K562 (cell line): ENCODE measurements around the gene DPAGT1. TPM values are rescaled to one million over a fixed set of nuclear protein-coding genes. Genes with fewer than 3 reads are reported as not detected.

ENCODE experiments used
- BCOR ChIP-seq: fragments of 450-650 bp; IDR thresholded peaks from 2 replicates; pipeline ENCODE4 v1.6.1; 2016
- CC2D1A ChIP-seq: fragments of 450-650 bp; IDR thresholded peaks from 2 replicates; pipeline ENCODE4 v1.6.1; 2017; ENCODE audit warnings: mild to moderate bottlenecking
- E2F1 ChIP-seq: sonication (generic); formaldehyde crosslinking; IDR thresholded peaks from 2 replicates; pipeline ENCODE4 v1.8.1; 2023; ENCODE audit warnings: mild to moderate bottlenecking, missing genetic modification reagents, moderate library complexity
- HMGXB4 ChIP-seq: sonication (generic); formaldehyde crosslinking; IDR thresholded peaks from 2 replicates; pipeline ENCODE4 v1.8.1; 2023; ENCODE audit warnings: mild to moderate bottlenecking, missing genetic modification reagents
- KDM2B ChIP-seq: fragments of 250-450 bp; sonication (Bioruptor Pico); IDR thresholded peaks from 2 replicates; pipeline ENCODE4 v1.8.0; 2021; ENCODE audit warnings: mild to moderate bottlenecking, moderate library complexity
- NCOA1 ChIP-seq: fragments of 450-650 bp; IDR thresholded peaks from 2 replicates; pipeline ENCODE4 v1.6.1; 2016; ENCODE audit warnings: low read depth
- NRF1 ChIP-seq, 2 experiments: fragments of 450-650 bp; IDR thresholded peaks in 1 of 2; conservative IDR thresholded peaks in 1 of 2; 2 replicates each; pipeline ENCODE4 v1.6.1; 2014; ENCODE audit warnings: mild to moderate bottlenecking in 2 of 2
- PRDM10 ChIP-seq: fragments of 450-650 bp; IDR thresholded peaks from 2 replicates; pipeline ENCODE4 v1.6.1; 2018; ENCODE audit not compliant: partially characterized antibody
- STAT6 ChIP-seq: sonication (generic); formaldehyde crosslinking; IDR thresholded peaks from 2 replicates; pipeline ENCODE4 v1.8.1; 2023; ENCODE audit warnings: mild to moderate bottlenecking, missing genetic modification reagents
- ZBTB49 ChIP-seq: sonication (generic); formaldehyde crosslinking; IDR thresholded peaks from 2 replicates; pipeline ENCODE4 v1.8.0; 2022; ENCODE audit warnings: missing genetic modification reagents, mild to moderate bottlenecking, borderline replicate concordance
- polyA plus RNA-seq, 8 experiments: library from polyadenylated mRNA; depleted of rRNA in 4 of 8; stranded (reverse) in 5 of 8; unstranded in 3 of 8; fragments of >200 nt; fragmentation: Nextera tagmentation in 2 of 8; fragmentation: Illumina TruSeq in 1 of 8; extraction: Ambion mirVana in 2 of 8; extraction: Trizol in 1 of 8; gene quantifications; 2 replicates each; pipeline versions ENCODE4 v1.2.1 to v1.2.3, GENCODE V29; 2011 to 2014; ENCODE audit warnings: inconsistent platforms in 1 of 8, missing spikeins in 1 of 8
- total RNA-seq, 7 experiments: library from RNA; depleted of rRNA in 6 of 7; stranded (reverse); fragments of >200 nt in 6 of 7; fragmentation: Illumina TruSeq in 2 of 7; extraction: Trizol in 2 of 7; gene quantifications; 2 replicates each; pipeline versions ENCODE4 v1.2.1 to v1.2.3, GENCODE V29; 2011 to 2021; ENCODE audit warnings: low replicate concordance in 1 of 7

DPAGT1 gene
- total and polyA plus RNA-seq, 9 of the 15 experiments (the other 6 are each of a cell fraction or from before 2014, with no cell fraction given) = 29.9 to 135 (median 85.0) TPM

GRCh38 chr11:119057000-119057769 is 44.5 kb downstream of the DPAGT1 start, which contains the start of gene HYOU1 (continued):
- TF ChIP-seq E2F1 (CRISPR knock-in tag) = no peak
- no peak; the same call in 1 of the 2 replicates for TF ChIP-seq NCOA1
- no peak; the same call in none of the 2 replicates for TF ChIP-seq BCOR
- TF ChIP-seq CC2D1A = no peak
- TF ChIP-seq HMGXB4 = no peak
- peak; percentile 86 to 88 for TF ChIP-seq NRF1 (conservative IDR thresholded peaks at IDR 0.05 in 1 of 2, IDR thresholded peaks at IDR 0.05 in 1 of 2)
- TF ChIP-seq ZBTB49 (CRISPR knock-in tag) = no peak
- no peak for TF ChIP-seq STAT6 (CRISPR knock-in tag)
- TF ChIP-seq KDM2B (CRISPR knock-in tag) = no peak
- peak; percentile 95 for TF ChIP-seq PRDM10
